Stimulated activated CD4-positive, alpha-beta T cell treated with anti-CD3 and anti-CD28 coated beads, Interleukin-4, amount 100 ng/mL, for 48 hours (primary cell): ENCODE data around the gene P4HA1.

ENCODE experiments used
- DNase-seq, 2 donors: peaks; one replicate each; pipeline ENCODE4 v3.0.0-alpha.2; 2020; ENCODE audit warnings: low read depth in 2 of 2

P4HA1 gene

DNA sequence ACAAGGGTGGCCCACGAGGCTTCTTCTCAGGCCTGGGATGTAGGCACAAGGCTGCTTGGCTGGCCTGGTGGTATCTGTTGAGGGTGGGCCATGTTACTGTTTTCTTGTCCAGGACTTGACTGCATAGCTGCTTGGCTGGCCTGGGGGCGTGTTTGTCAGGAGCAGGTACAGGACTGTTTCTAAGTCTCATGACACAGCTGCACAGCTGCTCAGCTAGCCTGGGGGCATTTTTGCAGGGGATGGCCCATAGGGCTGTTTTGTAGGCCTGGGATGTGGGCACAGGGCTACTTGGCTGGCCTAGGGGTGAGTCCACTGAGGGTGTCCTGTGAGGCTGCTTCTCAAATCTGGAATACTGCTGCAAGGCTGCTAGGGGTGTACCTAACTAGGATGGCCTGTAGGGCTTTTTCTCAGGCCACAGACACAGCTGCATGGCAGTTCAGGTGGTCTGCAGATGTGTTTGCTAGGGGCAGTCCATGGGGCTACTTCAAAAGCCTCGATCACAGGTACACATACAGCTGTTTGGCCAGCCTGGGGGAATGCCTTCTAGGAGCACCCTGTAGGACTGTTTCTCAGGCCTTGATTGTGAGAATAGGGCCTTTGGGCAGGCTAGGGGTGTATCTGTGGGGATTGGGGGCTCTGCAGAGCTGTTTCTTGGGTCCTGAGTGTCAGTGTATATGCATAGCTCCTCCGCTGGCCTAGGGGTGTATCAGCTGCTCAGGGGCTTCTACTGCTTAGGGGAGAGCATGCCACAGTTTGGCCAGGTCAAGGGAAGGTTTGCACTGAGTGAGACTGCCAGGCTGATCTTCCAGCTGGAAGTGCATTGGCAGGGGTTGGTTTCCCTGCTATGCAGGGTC, 115.4 kb downstream of the P4HA1 start:
- DNase-seq, result no peak

DNA sequence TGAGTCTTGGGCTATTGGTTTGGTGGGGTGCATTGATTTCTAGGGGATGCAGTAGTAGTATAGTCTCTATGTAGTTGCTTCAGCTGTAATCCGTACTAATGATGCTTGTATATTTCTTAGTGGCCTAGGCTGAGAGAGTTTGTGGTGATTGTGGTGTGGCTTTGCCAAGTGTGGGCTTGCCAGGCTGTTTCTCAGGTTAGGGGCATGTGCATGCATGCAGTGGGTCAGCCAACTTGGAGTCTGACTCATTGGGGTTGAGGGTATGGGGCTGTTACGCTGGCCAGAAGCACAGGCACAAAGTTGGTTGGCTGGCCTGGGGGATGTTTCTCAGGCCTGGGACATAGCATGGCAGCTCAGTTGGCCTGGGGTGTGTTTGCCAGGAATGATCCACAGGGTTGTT, 116.3 kb downstream of the P4HA1 start:
- no peak for DNase-seq

DNA sequence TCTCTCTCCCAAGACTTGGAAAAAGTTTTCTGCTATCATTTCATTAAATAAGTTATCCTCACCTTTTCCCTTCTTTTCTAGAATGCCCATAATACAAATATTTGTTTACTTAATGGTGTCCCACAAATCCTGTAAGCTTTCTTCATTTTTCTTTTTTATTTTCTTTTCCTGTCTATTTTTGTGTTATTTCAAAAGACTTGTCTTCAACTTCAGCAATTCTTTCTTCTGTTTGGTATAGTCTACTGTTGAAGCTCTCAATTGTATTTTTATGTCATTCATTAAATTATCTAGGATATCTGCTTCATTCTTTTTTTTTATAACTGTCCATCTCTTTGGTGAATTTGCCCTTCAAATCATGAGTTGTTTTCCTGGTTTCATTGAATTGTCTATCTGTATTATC, 117.0 kb downstream of the P4HA1 start:
- DNase-seq, result no peak

DNA sequence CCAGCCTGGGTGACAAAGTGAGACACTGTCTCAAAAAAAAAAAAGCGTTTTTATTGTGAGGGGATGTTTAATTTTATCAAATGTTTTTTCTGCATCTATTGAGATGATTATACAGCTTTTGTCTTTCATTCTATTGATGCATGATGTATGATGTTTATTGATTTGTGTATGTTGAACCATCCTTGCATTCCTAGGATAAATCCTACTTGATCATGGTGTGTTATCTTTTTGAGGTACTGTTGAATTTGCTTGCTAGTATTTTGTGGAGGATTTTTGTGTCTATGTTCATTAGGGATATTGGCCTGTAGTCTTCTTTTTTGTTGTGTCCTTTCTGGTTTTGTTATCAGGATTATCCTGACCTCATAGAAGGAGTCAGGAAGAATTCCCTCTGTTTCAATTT, 119.8 kb downstream of the P4HA1 start:
- no peak for DNase-seq
